ELR (cell line): Measurements from ENCODE around the gene TSPAN11.
A peak's percentile ranks its signal among the peaks of the same experiment; 100 is the strongest.
"Not testable (repeated sequence)": the region's sequence is repeated elsewhere in the genome, so short reads cannot be mapped to it uniquely, and the experiment has no call there.

Experiments
- DNase-seq: peaks from one replicate; pipeline ENCODE4 v3.0.0-alpha.2; 2015; ENCODE audit warnings: low read depth

TSPAN11 gene

GRCh38 chr12:31002999-31003398 lies 76.5 kb downstream of the TSPAN11 start:
- peak; percentile 19 for DNase-seq

GRCh38 chr12:31003861-31004640 lies 77.5 kb downstream of the TSPAN11 start:
- DNase-seq = no peak

GRCh38 chr12:31004666-31005065 lies 78.1 kb downstream of the TSPAN11 start:
- no peak for DNase-seq

GRCh38 chr12:31005256-31005943 lies 78.9 kb downstream of the TSPAN11 start:
- no peak for DNase-seq

- DNase-seq = peak; percentile 77
These were observed 79.4 kb downstream of the TSPAN11 start for GRCh38 chr12:31005944-31006361.

GRCh38 chr12:31006416-31007152 lies 80.0 kb downstream of the TSPAN11 start:
- DNase-seq = no peak

- no peak for DNase-seq
These were observed 80.6 kb downstream of the TSPAN11 start for GRCh38 chr12:31007153-31007495.

GRCh38 chr12:31007636-31008175 lies 81.2 kb downstream of the TSPAN11 start:
- DNase-seq = no peak

- DNase-seq = peak; percentile 12
These were observed 81.8 kb downstream of the TSPAN11 start for GRCh38 chr12:31008241-31008761.

- no peak for DNase-seq
These were observed 82.7 kb downstream of the TSPAN11 start for GRCh38 chr12:31008961-31009840.

- no peak for DNase-seq
These were observed 83.4 kb downstream of the TSPAN11 start for GRCh38 chr12:31009976-31010375.

- DNase-seq = no peak
These were observed 84.8 kb downstream of the TSPAN11 start for GRCh38 chr12:31011336-31011735.

- no peak for DNase-seq
These were observed 85.4 kb downstream of the TSPAN11 start for GRCh38 chr12:31011746-31012566.

GRCh38 chr12:31012567-31012891 lies 86.0 kb downstream of the TSPAN11 start:
- not testable (repeated sequence) for DNase-seq

GRCh38 chr12:31015215-31015614 lies 88.7 kb downstream of the TSPAN11 start:
- no peak for DNase-seq

- no peak for DNase-seq
These were observed 89.5 kb downstream of the TSPAN11 start for GRCh38 chr12:31016057-31016456.

- DNase-seq = no peak
These were observed 91.0 kb downstream of the TSPAN11 start for GRCh38 chr12:31017535-31017934.

GRCh38 chr12:31018106-31018789 lies 91.7 kb downstream of the TSPAN11 start:
- DNase-seq = no peak

GRCh38 chr12:31018790-31019505 lies 92.4 kb downstream of the TSPAN11 start:
- no peak for DNase-seq
